GM10248 (cell line): ENCODE data around the gene KCNJ10.

Experiments
- CTCF ChIA-PET: fragments of 300-600 bp; sonication (Branson Sonifier 250); formaldehyde crosslinking; extraction: SDS; loops from one replicate; lab custom pipeline; 2021; ENCODE audit warnings: antibody characterized with exemption; lab: Yijun Ruan, JAX
- POLR2A ChIA-PET: fragments of 350-650 bp; sonication (Branson Sonifier 250); formaldehyde crosslinking; extraction: SDS; loops from one replicate; lab custom pipeline; 2020; ENCODE audit warnings: antibody characterized with exemption; lab: Yijun Ruan, JAX
- DNase-seq: peaks from one replicate; pipeline ENCODE4 v3.0.0; 2012; ENCODE audit errors: extremely low spot score
- TF ChIP-seq, protein P1 (sequence below): IDR thresholded peaks from 2 replicates; pipeline ENCODE4 v1.5.1; 2012; ENCODE audit warnings: mild to moderate bottlenecking, low read depth; ENCODE audit errors: extremely low read depth, missing control alignments, control extremely low read depth

KCNJ10 gene

DNA sequence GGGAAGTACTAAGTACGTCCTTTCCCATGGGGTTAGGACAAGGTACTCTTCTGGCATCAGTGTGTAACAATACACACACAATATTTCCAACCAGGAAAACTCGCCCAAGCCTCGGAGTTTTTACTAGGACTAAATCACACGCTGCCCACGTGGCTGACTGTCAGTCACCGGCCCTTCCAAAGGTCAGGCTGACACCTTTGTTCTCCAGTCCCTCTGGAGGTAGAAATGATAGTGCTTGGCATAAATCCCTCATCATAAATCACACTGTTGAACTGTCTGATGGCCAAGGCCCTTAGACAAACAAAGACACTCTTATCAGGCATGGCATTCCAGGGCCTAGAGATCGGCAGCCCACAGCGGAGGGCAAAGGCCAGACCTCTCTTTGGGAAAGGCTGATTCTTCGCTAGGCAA lies 99.0 kb downstream of the KCNJ10 start:
- ChIA-PET POLR2A (no interaction called here), CTCF (interaction anchor here (4.4 kb wide), 1 partner anchor 36 kb away, joined by 25 read pairs; no protein-coding TSS in a partner anchor)
- no peak for DNase-seq
- TF ChIP-seq, protein P1, sequence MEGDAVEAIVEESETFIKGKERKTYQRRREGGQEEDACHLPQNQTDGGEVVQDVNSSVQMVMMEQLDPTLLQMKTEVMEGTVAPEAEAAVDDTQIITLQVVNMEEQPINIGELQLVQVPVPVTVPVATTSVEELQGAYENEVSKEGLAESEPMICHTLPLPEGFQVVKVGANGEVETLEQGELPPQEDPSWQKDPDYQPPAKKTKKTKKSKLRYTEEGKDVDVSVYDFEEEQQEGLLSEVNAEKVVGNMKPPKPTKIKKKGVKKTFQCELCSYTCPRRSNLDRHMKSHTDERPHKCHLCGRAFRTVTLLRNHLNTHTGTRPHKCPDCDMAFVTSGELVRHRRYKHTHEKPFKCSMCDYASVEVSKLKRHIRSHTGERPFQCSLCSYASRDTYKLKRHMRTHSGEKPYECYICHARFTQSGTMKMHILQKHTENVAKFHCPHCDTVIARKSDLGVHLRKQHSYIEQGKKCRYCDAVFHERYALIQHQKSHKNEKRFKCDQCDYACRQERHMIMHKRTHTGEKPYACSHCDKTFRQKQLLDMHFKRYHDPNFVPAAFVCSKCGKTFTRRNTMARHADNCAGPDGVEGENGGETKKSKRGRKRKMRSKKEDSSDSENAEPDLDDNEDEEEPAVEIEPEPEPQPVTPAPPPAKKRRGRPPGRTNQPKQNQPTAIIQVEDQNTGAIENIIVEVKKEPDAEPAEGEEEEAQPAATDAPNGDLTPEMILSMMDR: no peak

DNA sequence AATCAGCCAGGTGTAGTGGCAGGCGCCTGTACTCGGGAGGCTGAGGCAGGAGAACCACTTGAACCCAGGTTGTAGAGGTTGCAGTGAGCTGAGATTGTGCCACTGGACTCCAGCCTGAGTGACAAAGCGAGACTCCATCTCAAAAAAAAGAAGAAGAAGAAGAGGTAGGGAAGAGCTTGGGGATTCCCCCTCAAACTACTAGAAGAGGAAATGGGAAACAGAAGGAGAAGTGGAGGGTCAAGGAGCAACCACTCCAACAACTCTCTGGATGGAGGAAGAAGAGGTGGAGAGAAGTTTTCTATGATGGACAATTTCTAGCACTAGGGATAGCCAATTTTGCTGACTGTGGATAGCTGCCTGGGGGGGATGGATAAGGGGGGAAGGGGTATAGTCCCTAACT lies 101.1 kb downstream of the KCNJ10 start:
- no peak for DNase-seq
- ChIA-PET POLR2A (no interaction called here), CTCF (no interaction called here)
- TF ChIP-seq, protein P1: no peak

DNA sequence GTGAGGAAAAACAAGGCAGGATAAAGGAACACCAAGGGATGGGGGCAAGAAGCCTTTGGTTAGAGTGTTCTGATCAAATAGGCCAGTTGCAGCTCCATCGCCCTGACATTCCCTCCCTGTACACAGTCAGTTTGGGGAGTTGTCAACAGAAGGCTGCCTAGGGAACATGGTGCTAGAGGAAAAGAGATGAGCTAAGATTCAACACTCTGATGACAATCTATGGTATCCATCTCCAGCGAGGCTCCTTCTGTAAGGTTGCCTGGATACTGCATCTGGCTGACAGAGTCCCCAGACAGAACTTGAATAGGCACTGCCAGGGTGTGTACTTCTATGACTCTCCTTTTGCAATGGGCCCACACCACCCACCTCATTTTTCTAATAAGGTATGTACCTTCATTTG lies 104.7 kb downstream of the KCNJ10 start:
- TF ChIP-seq, protein P1: no peak
- DNase-seq: no peak
- POLR2A ChIA-PET: no interaction called here
- CTCF ChIA-PET: interaction anchor here (1.0 to 3.4 kb wide), 2 partner anchors 42 to 74 kb away, joined by 3 to 12 read pairs; no protein-coding TSS in a partner anchor

DNA sequence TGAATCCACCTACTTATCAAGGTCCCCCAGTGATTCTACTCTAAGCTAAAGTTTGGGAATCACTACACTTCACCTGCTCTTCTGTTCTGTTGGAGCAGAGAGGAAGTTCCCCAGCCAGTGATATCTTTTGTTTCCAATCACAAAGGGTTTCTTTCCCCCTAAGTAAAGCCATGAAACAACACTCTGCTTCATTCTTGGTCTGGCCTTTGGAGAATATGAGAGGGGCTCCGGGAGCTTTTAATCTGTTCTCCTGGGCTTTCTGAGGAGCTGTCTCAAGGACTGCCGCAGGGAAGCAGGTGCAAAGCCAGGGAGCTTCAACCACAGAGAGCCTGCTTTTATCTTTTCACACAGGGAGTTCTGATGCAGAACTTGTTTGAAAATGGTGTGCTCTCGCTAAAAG lies 105.8 kb downstream of the KCNJ10 start:
- POLR2A ChIA-PET: no interaction called here
- DNase-seq: no peak
- TF ChIP-seq, protein P1: no peak
- CTCF ChIA-PET: interaction anchor here (1.3 to 3.4 kb wide), 2 partner anchors 8 to 43 kb away, joined by 4 to 12 read pairs; no protein-coding TSS in a partner anchor

DNA sequence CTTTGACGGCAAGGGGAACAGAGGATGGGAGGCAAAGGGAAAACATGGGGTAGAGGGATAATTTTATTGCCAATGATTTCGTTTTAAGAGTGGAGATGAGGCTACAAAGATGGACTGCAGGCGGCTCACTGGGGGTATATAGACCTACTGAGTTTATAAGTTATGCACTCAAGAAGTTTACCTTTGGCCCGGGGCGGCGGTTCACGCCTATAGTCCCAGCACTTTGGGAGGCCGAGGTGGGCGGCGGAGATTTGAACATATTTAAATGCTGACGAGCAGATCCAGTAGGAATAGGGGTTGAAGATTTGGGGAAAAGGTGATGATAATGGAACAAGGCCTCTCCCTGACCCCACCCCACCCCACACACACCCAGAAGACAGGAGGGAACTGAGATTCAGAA lies 107.8 kb downstream of the KCNJ10 start:
- POLR2A ChIA-PET: no interaction called here

DNA sequence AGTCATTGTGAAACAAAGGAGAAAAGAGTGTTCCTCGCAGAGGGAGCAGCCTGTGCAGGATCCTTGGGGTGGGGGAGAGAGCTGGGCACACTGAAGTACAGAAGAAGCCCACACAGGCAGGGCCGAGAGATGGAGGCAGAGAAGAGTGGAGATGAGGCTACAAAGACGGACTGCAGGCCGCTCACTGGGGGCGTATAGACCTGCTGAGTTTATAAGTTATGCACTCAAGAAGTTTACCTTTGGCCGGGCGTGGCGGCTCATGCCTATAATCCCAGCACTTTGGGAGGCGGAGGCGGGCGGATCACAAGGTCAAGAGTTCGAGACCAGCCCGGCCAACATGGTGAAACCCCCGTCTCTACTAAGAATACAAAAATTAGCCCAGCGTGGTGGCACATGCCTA lies 108.3 kb downstream of the KCNJ10 start:
- CTCF ChIA-PET: no interaction called here
- POLR2A ChIA-PET: no interaction called here
- TF ChIP-seq, protein P1: no peak
- no peak for DNase-seq

More for the DNA sequence above, 107.8 kb downstream of the KCNJ10 start:
- TF ChIP-seq, protein P1: no peak
- CTCF ChIA-PET: no interaction called here
- no peak for DNase-seq
